Fibroblast of skin of scalp (primary cell): ENCODE measurements around the gene CARD19.
A peak's percentile ranks its signal among the peaks of the same experiment; 100 is the strongest.
"Not testable (repeated sequence)": the region's sequence is repeated elsewhere in the genome, so short reads cannot be mapped to it uniquely, and the experiment has no call there.

Experiments used
- DNase-seq: peaks from one replicate; pipeline ENCODE4 v3.0.0-alpha.2; 2013

The CARD19 gene

GRCh38 chr9:93089024-93089423 lies 7.0 kb upstream of the CARD19 start:
- DNase-seq = no peak

DNA sequence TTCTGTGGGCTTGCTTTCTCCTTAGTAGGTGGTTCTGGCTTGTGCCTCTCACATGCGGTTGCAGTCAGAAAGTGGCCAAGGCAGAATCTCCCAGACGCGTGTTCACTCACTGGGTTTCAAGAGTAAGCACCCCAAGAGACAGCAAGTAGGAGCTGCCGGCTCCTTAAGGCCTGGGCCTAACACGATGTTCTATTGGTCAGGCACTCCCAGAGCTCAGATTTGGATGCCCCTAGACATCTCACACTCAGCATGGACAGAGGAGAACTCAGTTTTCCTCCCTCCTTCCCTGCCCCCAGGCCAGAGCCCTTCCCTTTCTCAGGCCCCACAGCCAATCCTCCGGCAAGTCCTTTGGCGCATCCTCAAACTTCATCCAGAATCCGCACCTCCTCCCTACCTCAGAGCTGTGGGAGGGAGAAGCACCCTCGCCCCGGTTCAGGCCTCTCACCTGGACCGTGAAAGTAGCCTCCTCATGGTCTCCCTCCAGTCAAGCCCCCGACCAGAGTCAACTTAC lies 6.5 kb upstream of the CARD19 start:
- no peak for DNase-seq

DNA sequence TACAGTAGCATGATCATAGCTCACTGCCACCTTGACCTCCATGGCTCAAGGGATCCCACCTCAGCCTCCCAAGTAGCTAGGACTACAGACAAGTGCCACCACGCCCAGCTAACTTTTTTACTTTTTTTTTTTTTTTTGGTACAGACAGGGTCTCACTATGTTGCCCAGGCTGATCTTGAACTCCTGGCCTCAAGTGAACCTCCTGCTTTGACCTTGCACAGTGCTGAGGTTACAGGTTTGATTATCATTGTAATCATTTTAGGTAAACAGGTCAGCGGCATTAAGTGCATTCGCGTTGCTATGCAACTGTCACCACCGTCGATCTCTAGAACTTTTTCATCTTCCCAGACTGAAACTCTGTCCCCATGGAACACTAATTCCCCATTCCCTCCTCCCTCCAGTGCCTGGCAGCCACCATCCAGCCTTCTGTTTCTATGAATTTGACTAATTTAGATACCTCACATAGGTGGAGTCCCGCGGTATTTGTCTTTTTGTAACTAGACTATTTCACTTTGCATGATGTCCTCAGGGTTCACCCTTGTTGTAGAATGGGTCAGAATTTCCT lies 5.8 kb upstream of the CARD19 start:
- no peak for DNase-seq

- no peak for DNase-seq
Observed at GRCh38 chr9:93091056-93091452, 5.0 kb upstream of the CARD19 start.

- peak; percentile 80 for DNase-seq
Observed at GRCh38 chr9:93091453-93092081, 4.5 kb upstream of the CARD19 start.

GRCh38 chr9:93092251-93092991 lies 3.6 kb upstream of the CARD19 start:
- no peak for DNase-seq

DNA sequence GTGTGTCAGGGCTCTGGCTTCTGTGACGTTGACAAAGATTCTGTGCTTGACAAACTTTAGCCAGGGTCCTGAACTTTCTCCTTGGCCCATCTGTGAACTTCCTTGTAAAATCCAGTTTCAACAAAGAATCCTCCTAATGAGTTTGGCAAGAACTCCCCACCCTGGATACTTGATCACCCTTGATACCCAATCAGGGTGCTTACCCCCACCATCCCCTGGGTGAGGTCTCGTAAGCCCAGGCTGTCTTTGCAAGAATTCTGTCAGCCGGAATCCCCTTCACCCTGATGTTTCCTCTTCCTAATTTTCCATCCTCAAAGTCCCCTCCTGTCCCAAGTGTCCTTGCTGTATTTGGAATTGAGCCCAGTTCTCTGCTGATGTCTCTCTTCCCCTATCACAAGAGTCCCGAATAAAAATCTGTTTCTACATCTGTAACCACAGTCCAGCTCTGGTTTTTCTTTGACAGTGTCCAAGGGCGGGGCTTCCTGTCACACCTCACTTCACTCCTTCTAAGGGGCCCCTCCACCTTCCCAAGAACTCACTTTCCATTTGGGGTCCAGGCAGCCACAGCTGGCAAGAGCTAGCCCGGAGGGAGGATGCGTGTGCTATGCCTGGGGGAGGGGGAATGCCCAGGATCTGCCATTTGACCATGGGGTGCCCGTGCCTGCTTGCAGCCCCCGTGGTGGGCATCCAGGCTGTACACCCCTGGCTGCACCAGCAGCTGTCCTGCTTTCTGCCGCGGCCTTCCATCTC lies 2.7 kb upstream of the CARD19 start:
- no peak for DNase-seq

- no peak for DNase-seq
Observed at GRCh38 chr9:93093877-93094657, 1.9 kb upstream of the CARD19 start.

GRCh38 chr9:93094658-93095204 lies 1.3 kb upstream of the CARD19 start:
- peak; percentile 10 for DNase-seq

DNA sequence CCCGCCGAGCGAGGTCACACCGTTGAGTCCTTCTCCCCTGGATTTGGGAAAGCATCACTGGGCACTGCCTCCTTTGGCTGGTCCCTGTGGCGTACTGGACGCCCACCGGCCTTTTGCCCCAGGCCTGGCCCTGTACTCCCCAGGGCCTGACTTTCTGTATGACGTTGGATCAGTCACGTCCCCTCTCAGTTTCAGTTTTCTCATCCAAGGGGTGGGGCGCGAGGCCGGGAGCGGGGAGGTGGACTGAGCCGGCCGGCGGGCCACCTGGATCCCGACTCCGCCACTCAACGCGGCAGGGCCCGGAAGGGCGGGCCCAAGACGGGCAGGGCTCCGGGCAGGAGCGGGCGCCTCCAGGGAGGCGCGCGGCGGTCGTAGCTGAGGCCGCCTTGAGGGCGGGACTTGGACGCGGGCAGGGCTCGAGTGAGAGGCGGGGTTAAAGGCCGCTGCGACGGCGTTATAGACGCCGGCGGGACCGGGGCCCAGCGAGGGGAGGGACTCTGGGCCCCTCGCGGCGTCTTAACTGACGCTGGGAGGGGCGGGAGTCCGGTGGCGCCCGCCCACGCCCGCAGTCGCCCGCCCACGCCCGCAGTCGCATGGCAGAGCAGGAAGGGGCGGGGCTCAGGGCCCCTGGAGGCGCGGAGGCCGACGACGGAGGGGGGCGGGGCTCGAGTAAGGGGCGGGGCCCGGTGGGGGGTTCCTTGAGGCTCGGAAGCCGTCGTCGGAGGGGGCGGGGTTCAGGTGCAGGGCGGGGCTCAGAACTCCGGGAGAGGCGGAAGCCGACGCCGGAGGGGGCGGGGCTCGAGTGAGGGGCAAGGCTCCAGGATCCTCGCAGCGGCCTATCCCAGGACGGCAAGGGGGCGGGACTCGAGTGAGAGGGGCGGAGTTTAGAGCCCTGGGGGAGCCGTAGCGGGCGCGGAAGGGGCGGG lies 549 bp upstream of the CARD19 start:
- DNase-seq = peak; percentile 99

- DNase-seq = no peak
Observed at GRCh38 chr9:93096811-93097382, 880 bp downstream of the CARD19 start.

- DNase-seq = no peak
Observed at GRCh38 chr9:93097511-93098201, 1.6 kb downstream of the CARD19 start.

DNA sequence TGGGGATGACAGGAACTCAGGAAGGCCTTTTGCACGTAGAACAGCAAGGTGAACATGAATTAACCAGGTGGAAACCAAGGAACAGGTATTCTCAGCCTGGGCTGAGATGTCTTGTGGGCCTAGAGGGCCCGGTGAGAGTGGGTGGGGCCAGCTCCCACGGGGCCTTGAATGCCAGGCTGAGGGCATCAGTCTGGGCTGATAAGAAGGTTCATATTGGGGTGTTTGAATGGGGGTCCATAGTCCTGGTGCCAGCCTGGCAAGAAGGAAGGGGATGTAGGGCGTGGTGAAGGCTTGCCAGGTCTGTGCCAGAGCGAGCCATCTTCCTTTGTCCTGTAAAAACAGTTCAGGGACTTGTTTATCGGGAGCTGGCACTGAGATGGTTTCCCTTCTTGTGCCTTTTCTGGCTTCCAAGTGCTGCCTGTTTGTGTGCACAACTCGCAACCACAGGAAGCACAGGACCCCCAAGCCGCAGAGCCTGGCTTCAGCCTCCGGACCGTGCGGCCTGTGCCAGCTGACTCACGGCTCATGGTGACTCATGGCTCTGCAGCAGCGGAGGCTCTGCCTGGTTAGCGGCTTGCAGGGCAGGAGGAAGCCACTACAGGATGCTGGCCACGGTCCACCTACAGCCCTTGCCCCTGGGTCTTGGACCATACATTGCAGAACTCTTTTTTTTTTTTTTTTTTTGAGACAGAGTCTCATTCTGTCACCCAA lies 2.4 kb downstream of the CARD19 start:
- DNase-seq = peak; percentile 94

DNA sequence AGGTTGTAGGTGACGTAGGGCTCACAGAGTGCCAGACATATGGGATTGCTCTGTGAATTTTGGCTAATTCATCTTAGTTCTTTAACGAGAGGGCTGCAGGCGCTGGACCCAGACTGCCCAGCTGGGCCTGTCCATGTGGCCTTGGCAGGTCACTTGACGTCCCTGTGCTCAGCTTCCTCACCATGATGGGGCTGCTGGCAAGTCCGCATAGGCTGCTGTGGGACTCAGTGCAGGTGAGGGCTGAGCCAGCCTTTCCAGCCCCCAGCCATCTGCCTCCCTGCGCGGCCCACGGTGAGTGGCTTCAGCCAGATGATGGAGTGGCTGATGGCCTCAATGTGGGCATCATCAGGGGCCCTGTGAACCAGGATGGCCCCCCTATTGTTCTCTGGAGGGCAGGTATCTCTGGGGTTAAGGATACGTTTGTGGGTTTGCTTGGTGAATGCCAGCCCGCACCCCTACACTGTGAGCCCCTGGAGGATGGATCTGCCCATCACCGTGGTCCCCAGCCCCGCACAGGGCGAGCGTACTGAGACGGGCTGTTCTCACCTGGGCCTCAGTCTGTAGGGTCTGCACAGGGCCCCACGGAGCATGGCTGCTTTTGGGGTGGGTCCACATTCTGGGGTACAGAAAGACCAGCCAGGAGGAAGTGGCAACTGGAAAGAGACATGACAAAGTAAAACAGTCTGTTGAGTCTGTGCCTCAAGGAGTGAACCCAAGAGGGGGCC lies 3.7 kb downstream of the CARD19 start:
- DNase-seq = no peak

DNA sequence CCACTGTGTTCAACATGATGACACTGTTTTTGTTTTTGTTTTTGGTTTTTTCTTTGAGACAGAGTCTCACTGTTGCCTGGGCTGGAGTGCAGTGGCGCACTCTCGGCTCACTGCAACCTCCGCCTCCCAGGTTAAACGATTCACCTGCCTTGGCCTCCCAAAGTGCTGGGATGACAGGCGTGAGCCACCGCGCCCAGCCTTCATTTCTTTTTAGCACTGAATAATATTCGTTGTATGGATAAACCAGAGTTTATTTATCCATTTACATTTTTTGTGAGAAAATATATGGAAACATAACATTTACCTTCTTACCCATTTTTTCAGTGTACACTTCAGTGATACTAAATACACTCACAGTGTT lies 4.2 kb downstream of the CARD19 start:
- no peak for DNase-seq

DNA sequence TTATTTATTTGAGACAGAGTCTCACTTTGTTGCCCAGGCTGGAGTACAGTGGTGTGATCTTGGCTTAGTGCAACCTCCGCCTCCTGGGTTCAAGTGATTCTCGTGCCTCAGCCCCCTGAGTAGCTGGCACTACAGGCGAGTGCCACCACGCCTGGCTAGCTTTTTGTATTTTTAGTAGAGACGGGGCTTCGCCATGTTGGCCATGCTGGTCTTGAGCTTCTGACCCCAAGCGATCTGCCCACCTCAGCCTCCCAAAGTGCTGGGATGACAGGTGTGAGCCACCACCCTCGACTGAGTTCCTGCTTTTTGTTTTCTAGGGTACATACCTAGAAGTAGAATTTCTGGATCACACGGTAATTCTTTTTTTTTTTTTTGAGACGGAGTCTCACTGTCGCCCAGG lies 5.1 kb downstream of the CARD19 start:
- not testable (repeated sequence) for DNase-seq

- DNase-seq = no peak
Observed at GRCh38 chr9:93105620-93106019, 9.6 kb downstream of the CARD19 start.

- no peak for DNase-seq
Observed at GRCh38 chr9:93107151-93107824, 11.3 kb downstream of the CARD19 start.
